Esophagus mucosa (tissue), 1 donor: ENCODE measurements around the gene CFP. TPM values are rescaled to one million over a fixed set of nuclear protein-coding genes. Genes with fewer than 3 reads are reported as not detected.
"Not testable (repeated sequence)": the region's sequence is repeated elsewhere in the genome, so short reads cannot be mapped to it uniquely, and the experiment has no call there.

Source experiments
- ATAC-seq: fragments of 200-7000 bp; cut with Tn5 transposase; one replicate; pipeline ENCODE4 v1.9.1; 2020
- total RNA-seq: library from RNA; stranded (reverse); gene quantifications from one replicate; pipeline ENCODE4 v1.2.4, GENCODE V29; 2023
- donor health status: DM: yes; HTN: yes; CAD: no.

CFP gene
- 0.48 TPM for total RNA-seq

GRCh38 chrX:47629419-47630200 is at the start of gene CFP:
Gene CFP, minus strand, starts transcription at chrX:47629930. Its CDS starts 86 bp downstream, at chrX:47629844.
- ATAC-seq, result no peak

GRCh38 chrX:47675959-47676859 is 46.5 kb upstream of the CFP start:
- not testable (repeated sequence) for ATAC-seq

- no peak for ATAC-seq
Observed at GRCh38 chrX:47674776-47675175, 45.0 kb upstream of the CFP start.

GRCh38 chrX:47665797-47666196 is 36.1 kb upstream of the CFP start:
- ATAC-seq, result not testable (repeated sequence)

- ATAC-seq, result no peak
Observed at GRCh38 chrX:47664737-47665136, 35.0 kb upstream of the CFP start.

- no peak for ATAC-seq
Observed at GRCh38 chrX:47662144-47662657, 32.5 kb upstream of the CFP start.

GRCh38 chrX:47661539-47661938 is 31.8 kb upstream of the CFP start:
- no peak for ATAC-seq

GRCh38 chrX:47659421-47659726 is 29.6 kb upstream of the CFP start:
- ATAC-seq, result no peak

GRCh38 chrX:47658684-47659420 is 29.1 kb upstream of the CFP start, which contains the start of gene UXT:
Gene UXT, minus strand, starts transcription at chrX:47659180. Its CDS starts 253 bp downstream, at chrX:47658927.
- ATAC-seq, result peak; percentile 95

GRCh38 chrX:47658301-47658683 is 28.6 kb upstream of the CFP start:
- ATAC-seq, result no peak

- peak; percentile 1 for ATAC-seq
Observed at GRCh38 chrX:47651043-47651905, 21.5 kb upstream of the CFP start.

GRCh38 chrX:47650164-47651042 is 20.7 kb upstream of the CFP start, which contains the start of gene ELK1:
Gene ELK1, minus strand, starts transcription at chrX:47650563. Its CDS starts 9,122 bp downstream, at chrX:47641441.
- peak; percentile 97 for ATAC-seq

- ATAC-seq, result no peak
Observed at GRCh38 chrX:47649781-47650163, 20.0 kb upstream of the CFP start.

GRCh38 chrX:47649271-47649670 is 19.5 kb upstream of the CFP start:
- no peak for ATAC-seq

GRCh38 chrX:47648376-47648775 is 18.6 kb upstream of the CFP start:
- ATAC-seq, result no peak

- ATAC-seq, result no peak
Observed at GRCh38 chrX:47646636-47647035, 16.9 kb upstream of the CFP start.

- no peak for ATAC-seq
Observed at GRCh38 chrX:47645530-47645929, 15.8 kb upstream of the CFP start.

GRCh38 chrX:47644557-47645091 is 14.9 kb upstream of the CFP start:
- no peak for ATAC-seq

GRCh38 chrX:47643926-47644325 is 14.2 kb upstream of the CFP start:
- ATAC-seq, result no peak

- no peak for ATAC-seq
Observed at GRCh38 chrX:47638816-47639215, 9.1 kb upstream of the CFP start.
